Astrocyte of the cerebellum (primary cell): ENCODE measurements around the gene FLRT2.

Source experiments
- DNase-seq: peaks from one replicate; pipeline ENCODE4 v3.0.0-alpha.2; 2011; ENCODE audit warnings: low read depth
- H3K4me3 ChIP-seq: 2 replicates; pipeline ENCODE4 v1.5.1; 2011; ENCODE audit warnings: mild to moderate bottlenecking, low read depth, low read length, moderate library complexity
- in situ Hi-C: cut with HindIII; loops from 2 replicates; pipeline ENCODE4 v1.10.0; 2017; ENCODE audit warnings: low sequenced_read_pairs
- TF ChIP-seq, protein P1 (sequence below): IDR thresholded peaks from 2 replicates; pipeline ENCODE4 v1.5.1; 2012; ENCODE audit warnings: low read length, low read depth, moderate library complexity, mild to moderate bottlenecking; ENCODE audit errors: missing control alignments

Gene FLRT2

GRCh38 chr14:85618978-85619377 lies 89.0 kb downstream of the FLRT2 start:
- no peak overlapping the region for H3K4me3 ChIP-seq
- no peak for DNase-seq
- in situ Hi-C loops = no loop called here
- TF ChIP-seq, protein P1, sequence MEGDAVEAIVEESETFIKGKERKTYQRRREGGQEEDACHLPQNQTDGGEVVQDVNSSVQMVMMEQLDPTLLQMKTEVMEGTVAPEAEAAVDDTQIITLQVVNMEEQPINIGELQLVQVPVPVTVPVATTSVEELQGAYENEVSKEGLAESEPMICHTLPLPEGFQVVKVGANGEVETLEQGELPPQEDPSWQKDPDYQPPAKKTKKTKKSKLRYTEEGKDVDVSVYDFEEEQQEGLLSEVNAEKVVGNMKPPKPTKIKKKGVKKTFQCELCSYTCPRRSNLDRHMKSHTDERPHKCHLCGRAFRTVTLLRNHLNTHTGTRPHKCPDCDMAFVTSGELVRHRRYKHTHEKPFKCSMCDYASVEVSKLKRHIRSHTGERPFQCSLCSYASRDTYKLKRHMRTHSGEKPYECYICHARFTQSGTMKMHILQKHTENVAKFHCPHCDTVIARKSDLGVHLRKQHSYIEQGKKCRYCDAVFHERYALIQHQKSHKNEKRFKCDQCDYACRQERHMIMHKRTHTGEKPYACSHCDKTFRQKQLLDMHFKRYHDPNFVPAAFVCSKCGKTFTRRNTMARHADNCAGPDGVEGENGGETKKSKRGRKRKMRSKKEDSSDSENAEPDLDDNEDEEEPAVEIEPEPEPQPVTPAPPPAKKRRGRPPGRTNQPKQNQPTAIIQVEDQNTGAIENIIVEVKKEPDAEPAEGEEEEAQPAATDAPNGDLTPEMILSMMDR = no peak

DNA sequence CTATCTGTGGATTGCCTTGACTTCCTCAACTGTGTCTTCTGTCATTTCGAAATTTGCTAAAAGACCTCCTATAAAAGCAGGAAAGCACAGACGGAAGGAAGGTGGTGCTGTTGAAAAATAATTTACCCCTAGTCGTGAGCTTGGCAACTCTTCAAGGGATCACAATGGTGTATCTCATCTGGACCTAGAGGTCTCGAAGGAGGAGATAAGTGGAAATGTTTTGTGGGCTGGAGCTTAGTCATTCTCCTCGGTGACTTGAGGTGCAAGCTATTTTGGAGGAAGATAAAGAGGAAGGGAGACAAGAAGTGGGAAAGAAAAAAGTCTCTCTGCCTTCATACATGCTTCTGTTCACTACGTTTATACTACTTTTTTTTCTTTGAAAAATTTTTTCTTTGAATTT lies 89.9 kb downstream of the FLRT2 start:
- TF ChIP-seq, protein P1 = no peak
- in situ Hi-C loops = no loop called here
- DNase-seq = no peak
- H3K4me3 ChIP-seq = no peak overlapping the region

DNA sequence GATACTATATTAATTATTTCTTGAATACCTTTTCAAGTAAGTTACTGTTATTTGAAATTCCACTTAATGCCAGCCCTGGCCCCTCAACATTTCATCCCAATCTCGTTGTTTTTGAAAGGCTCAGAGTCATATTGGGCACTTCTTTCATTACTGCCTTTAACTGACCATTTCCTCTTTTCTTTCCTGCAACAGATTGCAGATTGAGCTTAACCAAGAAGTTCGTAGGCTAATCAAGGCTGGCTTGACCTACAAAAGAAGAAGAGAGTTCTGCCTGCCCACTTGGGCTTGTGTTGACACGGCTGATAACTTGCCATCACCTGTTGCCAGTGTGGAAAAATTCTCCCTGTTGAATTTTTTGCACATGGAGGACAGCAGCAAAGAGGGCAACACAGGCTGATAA lies 91.0 kb downstream of the FLRT2 start:
- H3K4me3 ChIP-seq = no peak overlapping the region
- TF ChIP-seq, protein P1 = no peak
- DNase-seq = no peak
- in situ Hi-C loops = no loop called here

DNA sequence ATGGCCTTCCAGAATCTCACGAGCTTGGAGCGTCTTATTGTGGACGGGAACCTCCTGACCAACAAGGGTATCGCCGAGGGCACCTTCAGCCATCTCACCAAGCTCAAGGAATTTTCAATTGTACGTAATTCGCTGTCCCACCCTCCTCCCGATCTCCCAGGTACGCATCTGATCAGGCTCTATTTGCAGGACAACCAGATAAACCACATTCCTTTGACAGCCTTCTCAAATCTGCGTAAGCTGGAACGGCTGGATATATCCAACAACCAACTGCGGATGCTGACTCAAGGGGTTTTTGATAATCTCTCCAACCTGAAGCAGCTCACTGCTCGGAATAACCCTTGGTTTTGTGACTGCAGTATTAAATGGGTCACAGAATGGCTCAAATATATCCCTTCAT lies 92.2 kb downstream of the FLRT2 start:
- no peak for DNase-seq
- no peak overlapping the region for H3K4me3 ChIP-seq
- in situ Hi-C loops = no loop called here
- TF ChIP-seq, protein P1 = no peak

GRCh38 chr14:85622986-85623685 lies 93.2 kb downstream of the FLRT2 start:
- TF ChIP-seq, protein P1 = no peak
- DNase-seq = no peak
- no peak overlapping the region for H3K4me3 ChIP-seq
- in situ Hi-C loops = no loop called here

DNA sequence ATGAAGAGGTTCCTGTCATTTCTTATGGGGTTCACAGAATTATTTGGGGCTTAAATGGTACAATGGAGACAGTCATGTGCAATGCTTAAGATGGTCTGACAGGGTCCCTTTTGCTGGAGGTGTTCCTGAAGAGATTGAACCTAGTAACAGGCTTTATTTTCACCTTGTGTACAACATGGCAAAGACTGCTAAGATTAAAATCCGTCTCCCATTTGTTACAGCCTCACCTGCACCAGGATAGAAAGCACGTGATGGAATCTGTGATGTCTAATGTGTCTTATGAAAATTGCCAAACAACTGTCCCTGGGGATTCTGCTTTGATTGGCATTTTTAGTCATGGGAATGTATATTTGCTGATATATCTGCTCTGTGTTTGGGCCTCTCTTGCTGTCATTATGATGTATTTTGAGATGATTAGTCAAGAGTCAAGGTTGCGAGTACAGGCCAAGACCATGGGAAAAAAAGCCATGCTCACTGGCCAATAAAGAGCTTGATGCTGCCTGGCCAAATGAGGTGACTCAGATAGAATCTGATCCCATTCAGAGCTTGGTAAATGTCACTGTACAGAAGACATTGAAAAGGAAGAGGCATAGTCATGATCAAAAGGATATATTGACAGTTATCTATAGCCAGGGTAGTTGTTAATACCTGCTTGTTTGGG lies 96.1 kb downstream of the FLRT2 start:
- H3K4me3 ChIP-seq = no peak overlapping the region
- no peak for DNase-seq
- in situ Hi-C loops = no loop called here
- TF ChIP-seq, protein P1 = no peak
